Suprapubic skin (tissue), 4 donors: ENCODE data around the gene GAS7. TPM values are rescaled to one million over a fixed set of nuclear protein-coding genes. Genes with fewer than 3 reads are reported as not detected.

Experiments used
- DNase-seq, 2 donors: peaks; one replicate each; pipeline ENCODE4 v3.0.0-alpha.2; 2019; ENCODE audit warnings: low spot score in 2 of 2
- H3K27ac ChIP-seq: fragments of 200-600 bp; sonication (generic); one replicate; pipeline ENCODE4 v1.5.1; 2019
- H3K27me3 ChIP-seq: fragments of 200-600 bp; sonication (generic); one replicate; pipeline ENCODE4 v1.5.1; 2019
- H3K36me3 ChIP-seq: fragments of 200-600 bp; sonication (generic); one replicate; pipeline ENCODE4 v1.5.1; 2019
- H3K4me1 ChIP-seq: fragments of 200-600 bp; sonication (generic); one replicate; pipeline ENCODE4 v1.5.1; 2019
- H3K4me3 ChIP-seq: fragments of 200-600 bp; sonication (generic); one replicate; pipeline ENCODE4 v1.5.1; 2019; ENCODE audit warnings: mild to moderate bottlenecking
- H3K9me3 ChIP-seq: fragments of 200-600 bp; sonication (generic); one replicate; pipeline ENCODE4 v1.5.1; 2019
- EP300 ChIP-seq: sonication (generic); formaldehyde crosslinking; IDR thresholded peaks from one replicate; pipeline ENCODE4 v1.6.1; 2017; ENCODE audit warnings: antibody characterized with exemption
- POLR2A ChIP-seq, 2 donors: fragments of 450-650 bp; IDR thresholded peaks; one replicate each; pipeline ENCODE4 v1.6.1; 2017; ENCODE audit warnings: antibody characterized with exemption in 2 of 2, mild to moderate bottlenecking in 2 of 2, moderate library complexity in 2 of 2
- POLR2AphosphoS5 ChIP-seq, 3 donors: sonication (generic); formaldehyde crosslinking; IDR thresholded peaks; one replicate each; pipeline ENCODE4 v1.6.1; 2017; ENCODE audit warnings: antibody characterized with exemption in 3 of 3
- WGBS: methylation state at CpG from one replicate; pipeline ENCODE4 v1.1.5; 2018; 5-methylcytosine and 5-hydroxymethylcytosine counted together
- total RNA-seq, 4 donors: library from RNA; depleted of rRNA; stranded (reverse); fragments of >200 nt; gene quantifications; one replicate each; pipeline ENCODE4 v1.1.0, GENCODE V29; 2016
- TF ChIP-seq, protein P1 (sequence below), 2 donors: fragments of 200-600 bp in 1 of 2; fragments of 450-650 bp in 1 of 2; sonication (generic) in 1 of 2; IDR thresholded peaks; one replicate each; pipeline ENCODE4 v1.5.1; 2016 to 2019; ENCODE audit warnings: antibody characterized with exemption in 2 of 2, mild to moderate bottlenecking in 1 of 2, moderate library complexity in 1 of 2

Gene GAS7
- total RNA-seq, 4 donors from 2014 or later = 45.7 to 106 (median 74.2) TPM

DNA sequence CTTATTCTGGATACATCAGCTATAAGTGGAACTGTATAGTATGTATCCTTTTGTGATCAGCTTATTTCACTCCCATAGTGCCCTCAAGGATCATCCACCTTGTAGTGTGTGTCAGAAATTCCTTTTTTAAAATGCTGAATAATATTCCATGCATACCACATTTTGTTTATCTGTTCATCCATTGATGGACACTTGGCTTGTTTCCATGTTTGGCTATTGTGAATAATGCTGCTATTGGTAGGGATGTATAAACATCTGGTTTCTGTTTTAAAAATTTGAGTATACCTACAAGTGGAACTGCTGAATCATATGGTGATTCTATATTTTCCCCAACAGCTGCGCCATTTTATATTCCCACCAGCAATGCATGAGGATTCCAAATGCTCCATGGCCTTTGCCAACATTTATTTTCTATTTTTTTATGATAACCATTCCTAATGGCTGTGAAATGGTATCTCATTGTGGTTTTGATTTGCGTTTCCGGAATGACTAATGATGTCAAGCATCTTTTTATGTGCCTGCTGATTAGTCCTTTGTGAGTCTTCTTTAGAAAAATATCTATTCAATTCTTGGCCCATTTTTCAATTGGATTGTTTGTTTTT is 304.9 kb downstream of the GAS7 start:
- H3K9me3 ChIP-seq = no peaks in the 10 kb centered on the region
- H3K4me3 ChIP-seq = no peak overlapping the region
- no peaks in the 10 kb centered on the region for H3K36me3 ChIP-seq
- peaks cover 4% of the 10 kb centered on the region for H3K27me3 ChIP-seq
- DNase-seq = no peak
- no peaks in the 10 kb centered on the region for H3K4me1 ChIP-seq
- no peak overlapping the region for H3K27ac ChIP-seq
- WGBS = 60% methylated on average over 3 of the region's 3 CpGs
- no peak for TF ChIP-seq EP300
- no peak for TF ChIP-seq POLR2A (IDR thresholded peaks at IDR 0.05)
- TF ChIP-seq, protein P1, sequence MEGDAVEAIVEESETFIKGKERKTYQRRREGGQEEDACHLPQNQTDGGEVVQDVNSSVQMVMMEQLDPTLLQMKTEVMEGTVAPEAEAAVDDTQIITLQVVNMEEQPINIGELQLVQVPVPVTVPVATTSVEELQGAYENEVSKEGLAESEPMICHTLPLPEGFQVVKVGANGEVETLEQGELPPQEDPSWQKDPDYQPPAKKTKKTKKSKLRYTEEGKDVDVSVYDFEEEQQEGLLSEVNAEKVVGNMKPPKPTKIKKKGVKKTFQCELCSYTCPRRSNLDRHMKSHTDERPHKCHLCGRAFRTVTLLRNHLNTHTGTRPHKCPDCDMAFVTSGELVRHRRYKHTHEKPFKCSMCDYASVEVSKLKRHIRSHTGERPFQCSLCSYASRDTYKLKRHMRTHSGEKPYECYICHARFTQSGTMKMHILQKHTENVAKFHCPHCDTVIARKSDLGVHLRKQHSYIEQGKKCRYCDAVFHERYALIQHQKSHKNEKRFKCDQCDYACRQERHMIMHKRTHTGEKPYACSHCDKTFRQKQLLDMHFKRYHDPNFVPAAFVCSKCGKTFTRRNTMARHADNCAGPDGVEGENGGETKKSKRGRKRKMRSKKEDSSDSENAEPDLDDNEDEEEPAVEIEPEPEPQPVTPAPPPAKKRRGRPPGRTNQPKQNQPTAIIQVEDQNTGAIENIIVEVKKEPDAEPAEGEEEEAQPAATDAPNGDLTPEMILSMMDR (IDR thresholded peaks at IDR 0.05) = no peak
- TF ChIP-seq POLR2AphosphoS5 (IDR thresholded peaks at IDR 0.05) = no peak

DNA sequence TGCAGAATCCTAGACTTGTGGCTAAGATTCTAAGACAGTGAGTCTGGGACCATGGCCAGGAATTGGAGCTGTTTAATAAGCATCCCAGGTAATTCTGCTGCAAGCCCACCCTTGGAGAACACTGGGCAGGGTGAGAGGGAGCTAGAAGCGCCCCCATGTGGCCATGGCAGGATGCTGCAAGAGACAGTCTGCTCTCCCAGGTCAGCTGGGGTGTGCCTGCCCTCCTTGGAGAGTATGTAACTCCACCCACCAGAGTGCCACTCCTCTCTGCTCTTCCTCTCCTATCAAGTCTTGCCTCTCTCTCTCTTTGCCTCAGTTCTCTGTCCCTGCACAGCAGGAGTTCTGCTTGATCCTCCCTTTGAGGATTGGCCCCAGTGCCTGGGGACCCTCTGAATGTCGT is 308.3 kb downstream of the GAS7 start:
- DNase-seq = no peak
- H3K27me3 ChIP-seq = peaks cover under 1% of the 10 kb centered on the region
- no peak overlapping the region for H3K4me3 ChIP-seq
- no peaks in the 10 kb centered on the region for H3K9me3 ChIP-seq
- no peaks in the 10 kb centered on the region for H3K4me1 ChIP-seq
- TF ChIP-seq EP300 (no peak), POLR2AphosphoS5 (IDR thresholded peaks at IDR 0.05) (no peak)
- TF ChIP-seq, protein P1 (IDR thresholded peaks at IDR 0.05) = peak in 1 of 2 donors; percentile 16
- no peaks in the 10 kb centered on the region for H3K36me3 ChIP-seq
- no peak overlapping the region for H3K27ac ChIP-seq
- 73% methylated on average over 1 of the region's 2 CpGs for WGBS

DNA sequence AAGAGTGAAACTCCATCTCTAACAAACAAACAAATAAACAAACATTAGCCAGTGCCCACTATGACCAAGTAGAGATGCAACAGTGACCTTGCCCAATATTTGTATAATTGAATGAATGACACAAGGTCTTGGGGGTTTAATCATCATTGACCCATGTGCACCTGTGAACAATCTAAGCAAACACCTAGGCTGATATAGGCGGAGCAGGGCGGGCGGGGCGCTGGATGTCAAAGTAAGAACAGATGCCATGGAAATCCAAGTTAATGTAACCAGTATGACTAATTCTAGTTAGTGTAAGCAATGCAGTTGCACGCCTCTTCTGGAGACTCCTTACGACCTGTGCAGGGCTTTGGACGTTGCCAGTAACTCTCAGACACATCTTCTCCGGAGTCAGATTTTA is 310.9 kb downstream of the GAS7 start:
- Histone ChIP-seq H3K4me1 (no peaks in the 10 kb centered on the region), H3K9me3 (peaks cover under 1% of the 10 kb centered on the region), H3K36me3 (no peaks in the 10 kb centered on the region), H3K27me3 (no peaks in the 10 kb centered on the region), H3K27ac (no peak overlapping the region), H3K4me3 (no peak overlapping the region)
- TF ChIP-seq EP300 = no peak
- TF ChIP-seq, protein P1 (IDR thresholded peaks at IDR 0.05) = no peak
- no peak for TF ChIP-seq POLR2A (IDR thresholded peaks at IDR 0.05)
- TF ChIP-seq POLR2AphosphoS5 (IDR thresholded peaks at IDR 0.05) = no peak
- WGBS = 71% methylated on average over 8 of the region's 8 CpGs
- DNase-seq = no peak

DNA sequence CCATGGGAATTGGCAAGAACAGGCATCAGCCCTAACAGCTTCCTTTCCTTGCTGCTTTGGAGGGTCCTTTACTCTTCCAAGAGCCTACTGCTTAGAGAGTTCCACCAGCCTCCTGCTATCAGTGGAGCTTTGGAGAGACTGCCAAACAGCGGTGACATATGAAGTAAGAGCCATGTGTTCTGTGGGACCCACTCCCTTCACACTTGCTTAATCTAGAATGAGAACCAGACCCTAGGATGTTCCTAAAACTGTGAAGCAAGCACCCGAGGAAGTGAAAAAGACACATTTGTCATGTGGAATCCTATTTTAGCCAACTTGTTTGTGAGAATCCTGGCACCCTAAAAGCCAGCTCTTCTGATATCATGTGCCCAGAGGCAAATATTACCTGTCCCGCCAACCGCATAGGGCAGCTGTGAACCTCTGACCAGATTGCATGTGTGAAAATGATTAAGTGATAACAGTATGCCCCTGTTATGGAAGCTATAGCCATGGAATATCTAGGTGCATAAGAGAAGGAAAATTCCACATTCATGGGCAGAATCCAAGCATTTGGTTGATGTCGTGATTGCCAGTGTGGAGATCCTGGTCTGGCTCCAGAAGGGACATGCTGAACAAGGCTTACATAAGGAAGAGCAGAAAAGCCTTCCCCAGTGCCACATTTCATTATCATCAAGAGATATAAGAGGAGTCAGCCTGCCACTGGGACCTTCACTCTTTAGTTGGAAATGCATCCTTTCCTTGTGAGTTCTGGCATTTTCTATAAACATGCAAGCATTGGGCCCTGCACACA is 312.1 kb downstream of the GAS7 start:
- Histone ChIP-seq H3K27me3 (no peaks in the 10 kb centered on the region), H3K36me3 (no peaks in the 10 kb centered on the region), H3K9me3 (peaks cover 6% of the 10 kb centered on the region), H3K27ac (no peak overlapping the region), H3K4me3 (no peak overlapping the region), H3K4me1 (no peaks in the 10 kb centered on the region)
- no peak for DNase-seq
- TF ChIP-seq EP300 (no peak), POLR2A (IDR thresholded peaks at IDR 0.05) (no peak)
- TF ChIP-seq, protein P1 (IDR thresholded peaks at IDR 0.05) = no peak
- 70% methylated on average over 5 of the region's 5 CpGs for WGBS

DNA sequence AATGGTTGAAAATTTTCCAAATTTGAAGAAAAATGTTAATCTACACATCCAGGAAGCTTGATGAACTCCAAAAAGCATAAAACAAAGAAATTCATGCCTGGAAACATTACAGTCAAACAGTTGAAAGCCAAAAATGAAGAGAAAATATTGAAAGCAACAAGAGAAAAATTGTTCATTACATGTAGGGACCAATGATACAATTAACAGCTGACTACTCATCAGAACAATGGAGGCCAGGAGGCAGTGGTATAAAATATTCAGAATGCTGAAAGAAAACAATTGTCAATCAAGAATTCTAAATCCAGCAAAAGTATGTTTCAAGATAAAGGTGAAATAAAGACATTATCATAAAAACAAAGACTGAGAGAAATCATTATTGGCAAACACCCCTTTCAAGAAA is 315.0 kb downstream of the GAS7 start:
- Histone ChIP-seq H3K27ac (no peak overlapping the region), H3K9me3 (peaks cover 6% of the 10 kb centered on the region), H3K4me3 (no peak overlapping the region), H3K4me1 (no peaks in the 10 kb centered on the region), H3K27me3 (no peaks in the 10 kb centered on the region), H3K36me3 (no peaks in the 10 kb centered on the region)
- TF ChIP-seq, protein P1 (IDR thresholded peaks at IDR 0.05) = no peak
- no peak for TF ChIP-seq EP300
- TF ChIP-seq POLR2AphosphoS5 (IDR thresholded peaks at IDR 0.05) = no peak
- TF ChIP-seq POLR2A (IDR thresholded peaks at IDR 0.05) = no peak
- no peak for DNase-seq
